GM19372 (cell line): ENCODE results near the gene SERPINB13.

Experiments
- ATAC-seq: cut with Tn5 transposase; IDR thresholded peaks from one replicate; pipeline ENCODE4 v1.9.1; 2021; ENCODE audit warnings: mild to moderate bottlenecking, low read depth, moderate library complexity; ENCODE audit not compliant: unreplicated experiment

The SERPINB13 gene, protein sequence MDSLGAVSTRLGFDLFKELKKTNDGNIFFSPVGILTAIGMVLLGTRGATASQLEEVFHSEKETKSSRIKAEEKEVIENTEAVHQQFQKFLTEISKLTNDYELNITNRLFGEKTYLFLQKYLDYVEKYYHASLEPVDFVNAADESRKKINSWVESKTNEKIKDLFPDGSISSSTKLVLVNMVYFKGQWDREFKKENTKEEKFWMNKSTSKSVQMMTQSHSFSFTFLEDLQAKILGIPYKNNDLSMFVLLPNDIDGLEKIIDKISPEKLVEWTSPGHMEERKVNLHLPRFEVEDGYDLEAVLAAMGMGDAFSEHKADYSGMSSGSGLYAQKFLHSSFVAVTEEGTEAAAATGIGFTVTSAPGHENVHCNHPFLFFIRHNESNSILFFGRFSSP

DNA sequence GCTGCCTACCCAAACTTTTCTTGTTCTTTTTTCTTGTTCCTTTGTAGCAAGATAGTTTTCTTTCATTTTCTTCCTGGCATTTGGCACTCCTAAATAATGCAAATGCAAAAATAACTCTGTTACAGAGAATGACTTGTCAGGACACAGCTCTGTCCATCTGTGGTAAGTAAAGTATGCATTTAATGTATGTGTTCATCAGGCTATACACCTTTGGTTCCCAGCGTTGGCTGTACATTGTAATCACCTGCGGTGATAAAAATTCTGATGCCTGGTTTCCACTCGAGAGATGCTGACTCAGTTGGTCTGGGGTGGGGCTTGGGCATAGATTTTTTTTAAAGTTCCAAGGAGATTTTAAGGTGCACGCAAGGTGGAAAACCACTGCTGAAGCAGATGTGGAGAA is at the start of gene SERPINB13:
Gene SERPINB13 (plus strand): TSS at position 378 of the 400 bp plus-strand sequence. CDS start 1,325 bp downstream, outside the sequence.
- ATAC-seq, result no peak

DNA sequence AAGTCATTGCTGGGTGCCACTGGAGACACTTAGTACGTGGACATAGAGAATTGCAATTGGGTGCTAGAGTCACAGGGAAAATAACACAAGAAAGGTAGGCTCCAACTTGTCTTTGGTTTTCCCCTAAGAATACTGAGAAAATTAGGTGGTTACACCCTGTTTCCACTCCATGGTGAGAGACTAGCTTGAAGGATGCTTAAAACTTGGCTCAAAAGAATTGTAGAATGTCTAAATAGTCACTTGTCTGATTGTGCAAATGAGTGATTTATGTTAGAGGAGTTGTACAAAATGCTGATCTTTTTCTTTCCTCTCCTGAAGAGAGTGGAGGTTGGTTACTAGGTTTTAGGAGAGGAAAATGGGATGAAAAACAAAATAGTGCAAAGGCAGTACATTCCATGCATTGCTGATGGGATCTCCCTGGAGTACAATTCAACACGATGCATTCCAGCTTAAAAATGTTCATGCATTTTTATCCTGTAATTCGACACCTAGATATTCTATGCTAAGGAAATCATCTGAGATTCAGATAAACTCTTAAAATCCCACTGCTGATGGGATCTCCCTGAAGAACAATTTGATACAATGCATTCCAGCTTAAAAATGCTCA is 47.1 kb upstream of the SERPINB13 start:
- no peak for ATAC-seq

DNA sequence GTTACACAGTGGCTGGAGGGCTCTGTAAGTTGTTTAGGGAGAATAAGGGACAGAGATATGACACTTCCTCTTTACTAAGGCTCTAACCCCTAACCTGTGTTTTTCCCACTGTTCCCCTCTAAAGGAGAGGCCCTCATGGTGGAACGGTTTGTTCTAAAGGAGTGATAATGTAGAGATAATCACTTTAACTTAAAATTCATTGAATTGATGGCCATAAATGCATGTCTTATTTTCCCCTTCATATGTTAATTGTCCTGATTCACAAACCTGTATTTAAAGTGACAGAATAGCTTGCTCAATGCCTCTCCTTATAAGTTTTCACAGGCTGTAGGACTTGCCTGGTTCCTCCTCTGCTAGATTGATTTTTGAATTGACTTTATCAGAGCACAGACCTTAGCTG is 45.1 kb upstream of the SERPINB13 start, which contains the start of gene SERPINB12:
Gene SERPINB12 (plus strand): TSS at position 301 of the 400 bp plus-strand sequence. CDS start 13,791 bp downstream, outside the sequence.
- no peak for ATAC-seq

DNA sequence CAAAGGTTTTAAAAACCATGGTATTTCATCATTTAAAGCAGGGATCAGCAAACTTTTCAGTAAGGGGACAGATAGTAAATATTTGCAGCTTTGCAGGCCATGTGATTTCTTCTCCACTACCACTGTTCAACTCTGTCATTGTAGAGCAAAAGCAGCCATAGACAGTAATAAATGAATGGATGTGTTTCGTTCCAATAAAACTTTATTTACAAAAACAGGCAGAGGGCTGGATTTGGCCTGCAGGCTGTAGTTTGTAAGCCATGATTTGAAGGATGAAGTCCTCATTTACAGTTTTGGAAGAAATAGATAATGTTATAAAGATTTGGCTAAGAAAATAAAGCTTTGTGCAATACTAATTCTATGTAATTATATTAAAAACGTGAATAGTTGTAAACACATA is 43.1 kb upstream of the SERPINB13 start:
- ATAC-seq, result no peak

DNA sequence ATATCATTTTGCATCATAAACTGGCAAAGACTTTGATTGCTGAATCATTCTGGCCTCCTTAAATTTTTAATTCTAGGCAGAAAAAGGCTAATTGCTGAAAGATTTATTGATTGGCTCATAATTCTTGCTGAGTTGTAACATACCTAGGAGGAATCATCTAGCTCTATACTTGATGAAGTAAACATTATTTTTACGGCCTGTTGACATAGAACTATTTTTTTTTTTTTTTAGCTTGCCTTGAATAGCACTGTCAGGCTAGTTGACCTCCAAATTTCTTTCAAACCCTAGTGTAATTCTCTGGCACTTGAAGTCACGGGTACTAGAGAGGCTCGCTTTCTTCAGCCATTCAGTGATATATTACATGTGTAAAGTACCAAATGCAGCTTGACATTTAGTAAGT is 42.1 kb upstream of the SERPINB13 start:
- ATAC-seq, result no peak

DNA sequence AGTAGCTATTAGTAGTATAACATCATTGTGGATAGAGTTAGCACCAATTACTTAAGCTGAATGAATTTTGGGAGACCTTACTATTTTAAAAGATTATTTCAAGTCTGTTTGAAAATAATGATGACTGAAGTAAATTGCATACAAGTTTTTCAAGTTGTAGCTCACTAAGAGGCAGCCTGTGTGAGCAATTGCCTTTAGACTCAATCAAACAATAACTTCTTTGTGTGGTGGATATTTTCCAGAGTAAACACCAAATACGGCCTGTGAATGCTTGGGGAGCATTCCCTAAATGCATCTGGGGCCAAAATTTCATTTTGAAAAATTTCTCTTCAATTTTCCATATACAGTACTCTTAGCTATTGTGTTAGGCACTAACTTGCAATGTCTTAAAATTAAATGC is 37.1 kb upstream of the SERPINB13 start:
- no peak for ATAC-seq

DNA sequence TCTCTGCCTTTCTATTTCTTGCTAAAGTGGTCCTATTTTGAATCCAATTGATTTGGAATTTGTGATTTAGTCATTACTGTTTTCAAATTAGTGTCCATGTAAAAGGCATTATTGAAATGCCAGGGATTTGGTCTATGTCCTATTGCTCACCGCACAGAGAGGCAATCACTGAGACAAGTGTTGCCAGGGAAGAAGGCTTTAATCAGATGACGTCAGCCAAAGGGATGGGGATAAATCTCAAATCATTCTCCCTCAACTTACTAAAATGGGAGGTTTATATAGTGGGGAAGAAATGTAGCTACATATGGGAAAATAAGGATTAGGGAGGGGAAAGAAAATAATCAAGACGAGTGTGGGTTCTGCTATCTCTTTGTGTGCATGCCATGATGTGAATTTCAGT is 35.4 kb upstream of the SERPINB13 start:
- no peak for ATAC-seq

DNA sequence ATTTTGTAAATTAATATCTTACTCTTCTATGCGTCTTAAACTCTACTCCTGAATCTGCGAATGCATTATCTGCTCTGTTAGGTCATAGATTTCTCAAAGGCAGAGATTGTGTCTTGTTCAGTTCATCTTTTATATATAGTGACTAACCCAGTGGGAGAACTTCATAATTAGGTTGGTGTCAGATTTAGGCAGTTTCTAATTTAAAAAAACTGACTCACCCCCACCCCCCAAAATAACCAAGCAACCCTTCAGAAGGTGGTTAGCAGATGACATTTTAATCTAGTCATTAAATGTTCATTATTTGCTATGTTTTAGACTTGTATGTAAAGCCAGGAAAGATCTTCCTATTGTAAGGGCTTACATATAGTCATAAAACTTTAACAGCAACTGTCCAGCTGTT is 34.6 kb upstream of the SERPINB13 start:
- no peak for ATAC-seq

DNA sequence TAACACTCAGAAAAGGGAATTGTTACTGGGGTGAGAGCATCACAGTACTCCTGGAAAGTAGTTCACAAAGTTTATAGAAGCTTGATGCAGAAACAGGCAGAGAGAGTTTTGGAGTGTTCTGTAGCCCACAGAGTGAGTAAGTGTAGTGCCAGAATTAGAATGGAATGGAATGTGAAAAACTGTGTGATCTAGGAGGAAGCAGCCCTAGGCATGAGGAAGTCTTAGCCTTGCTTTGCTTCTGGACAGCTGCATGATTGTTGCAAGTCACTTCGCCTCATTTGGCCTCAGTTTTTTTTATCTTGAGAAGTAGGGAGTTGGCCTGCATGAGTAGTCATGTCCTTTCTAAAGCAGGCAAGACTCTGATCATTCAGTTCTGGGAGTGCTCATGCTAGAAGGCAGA is 34.1 kb upstream of the SERPINB13 start:
- ATAC-seq, result no peak

DNA sequence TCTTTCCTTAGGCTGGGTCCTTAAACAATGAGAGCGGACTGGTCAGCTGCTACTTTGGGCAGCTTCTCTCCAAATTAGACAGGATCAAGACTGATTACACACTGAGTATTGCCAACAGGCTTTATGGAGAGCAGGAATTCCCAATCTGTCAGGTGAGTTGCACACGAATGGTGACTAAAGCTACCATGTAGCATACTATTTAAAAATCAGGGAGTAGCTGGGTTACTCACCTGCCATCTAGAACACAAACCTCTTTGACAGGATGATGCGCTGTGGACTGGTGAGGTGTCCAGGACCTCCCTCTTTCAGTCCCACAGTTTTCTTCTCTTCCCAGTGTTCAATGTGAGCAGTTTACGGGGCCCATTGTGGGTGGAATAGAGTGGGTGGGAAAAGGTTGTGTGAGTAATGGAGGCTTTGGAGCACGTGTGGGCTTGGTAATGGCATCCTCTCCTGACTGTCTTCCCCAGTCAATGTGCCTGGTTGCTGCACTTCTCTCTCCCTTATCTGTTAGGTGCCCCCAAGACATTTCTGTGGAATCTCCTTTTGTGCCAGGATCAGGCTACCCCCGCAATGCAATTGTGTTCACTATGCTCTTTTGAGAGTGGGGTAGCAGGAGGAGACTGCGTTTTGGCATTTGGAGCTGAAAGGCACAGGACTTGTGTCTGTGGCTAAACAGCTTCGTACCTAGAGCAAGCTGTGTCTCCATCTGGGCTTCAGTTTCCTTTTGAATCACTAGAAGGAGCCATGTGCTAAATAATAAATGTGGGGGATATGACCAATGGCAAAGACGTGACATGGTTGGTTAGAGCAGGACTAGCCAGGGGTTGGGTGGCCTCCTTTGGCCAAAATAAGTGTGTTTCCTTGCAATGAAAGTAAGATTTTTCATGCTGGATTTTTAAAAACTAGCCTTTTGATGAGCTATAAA is 27.3 kb upstream of the SERPINB13 start:
- no peak for ATAC-seq

DNA sequence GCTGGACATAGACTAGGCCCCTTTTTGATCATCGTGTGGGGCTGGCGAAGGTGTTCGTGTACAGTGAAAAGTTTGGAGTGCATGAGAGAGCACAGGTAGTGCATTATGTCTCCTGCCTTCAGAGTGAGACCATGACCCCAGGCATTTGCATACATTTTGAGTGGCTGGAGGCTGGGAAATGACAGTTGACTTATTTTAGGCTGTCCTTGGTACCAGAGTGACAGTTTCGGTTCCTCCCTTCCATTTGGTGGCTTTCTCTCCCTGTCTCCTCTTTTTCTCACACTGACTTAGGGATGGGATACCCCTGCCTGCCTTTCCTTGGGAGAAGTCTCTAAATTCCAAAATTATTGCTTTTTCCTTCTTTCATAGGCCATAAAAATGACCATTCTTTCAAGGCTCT is 24.9 kb upstream of the SERPINB13 start:
- peak; percentile 64 for ATAC-seq

DNA sequence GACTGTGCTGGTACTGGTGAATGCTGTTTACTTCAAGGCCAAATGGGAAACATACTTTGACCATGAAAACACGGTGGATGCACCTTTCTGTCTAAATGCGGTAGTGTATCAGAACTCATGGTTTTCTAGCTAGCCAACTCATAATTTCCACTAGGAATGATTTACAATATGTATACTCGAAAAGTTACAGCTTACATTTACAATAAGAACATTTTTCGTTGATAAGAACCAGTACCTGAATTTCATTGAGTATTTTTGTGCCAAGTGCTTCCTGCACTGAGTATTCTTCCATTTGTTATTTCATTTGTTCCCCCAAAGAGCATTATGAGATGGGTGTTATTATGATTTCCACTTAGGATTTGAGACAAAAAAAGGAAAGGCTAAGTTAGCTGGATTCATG is 23.1 kb upstream of the SERPINB13 start:
- ATAC-seq, result no peak

DNA sequence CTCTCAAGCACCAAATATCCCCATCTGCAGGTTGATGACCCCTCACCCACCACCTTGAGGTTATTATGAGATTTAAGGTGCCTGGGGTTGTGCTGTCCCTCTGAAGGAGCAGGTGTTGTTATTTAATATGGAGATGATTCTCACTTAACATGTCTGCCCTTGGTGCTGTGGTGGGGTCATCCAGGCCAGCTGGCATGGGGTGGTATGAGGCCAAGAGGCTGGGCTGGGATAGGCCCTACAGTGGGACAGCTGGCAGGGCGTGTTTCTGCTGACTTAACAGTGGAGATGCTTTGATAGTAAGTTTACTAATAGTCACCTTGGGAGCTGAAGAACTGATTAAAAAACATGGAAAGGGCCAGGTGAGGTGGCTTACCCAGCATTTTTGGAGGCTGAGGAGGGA is 22.6 kb upstream of the SERPINB13 start:
- ATAC-seq, result no peak

DNA sequence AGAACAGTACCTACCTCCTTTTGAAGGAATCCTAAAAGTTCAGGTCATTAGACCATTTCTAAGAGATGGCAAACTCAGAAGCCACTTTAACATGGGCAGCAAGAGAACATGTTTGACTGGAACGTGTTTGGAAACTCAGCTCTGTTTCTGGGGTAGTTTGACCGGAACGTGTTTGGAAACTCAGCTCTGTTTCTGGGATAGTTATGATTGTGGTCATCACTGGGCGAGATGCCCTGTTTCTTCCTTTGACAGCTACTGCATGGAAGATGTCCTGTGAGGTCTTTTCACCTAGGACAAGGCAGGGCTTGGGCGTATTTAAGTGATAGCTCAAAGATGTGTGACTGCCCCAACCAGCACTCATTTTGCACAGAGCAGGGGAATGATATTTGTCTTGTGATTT is 19.9 kb upstream of the SERPINB13 start:
- ATAC-seq, result no peak

DNA sequence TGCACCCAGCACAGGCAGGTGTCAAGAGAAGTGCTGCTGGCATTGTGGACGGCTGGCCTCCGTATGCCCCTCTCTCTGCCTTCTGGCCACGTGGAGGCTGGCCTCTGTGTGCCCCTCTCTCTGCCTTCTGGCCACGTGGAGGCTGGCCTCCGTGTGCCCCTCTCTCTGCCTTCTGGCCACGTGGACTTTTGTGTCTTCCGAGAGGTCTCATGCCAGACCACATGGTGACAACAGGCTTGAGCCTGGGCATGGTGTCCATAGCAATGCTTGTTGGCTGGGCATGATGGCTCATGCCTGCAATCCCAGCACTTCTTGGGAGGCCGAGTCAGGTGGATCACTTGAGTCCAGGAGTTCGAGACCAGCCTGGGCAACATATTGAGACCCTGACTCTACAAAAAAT is 19.3 kb upstream of the SERPINB13 start:
- ATAC-seq, result no peak

DNA sequence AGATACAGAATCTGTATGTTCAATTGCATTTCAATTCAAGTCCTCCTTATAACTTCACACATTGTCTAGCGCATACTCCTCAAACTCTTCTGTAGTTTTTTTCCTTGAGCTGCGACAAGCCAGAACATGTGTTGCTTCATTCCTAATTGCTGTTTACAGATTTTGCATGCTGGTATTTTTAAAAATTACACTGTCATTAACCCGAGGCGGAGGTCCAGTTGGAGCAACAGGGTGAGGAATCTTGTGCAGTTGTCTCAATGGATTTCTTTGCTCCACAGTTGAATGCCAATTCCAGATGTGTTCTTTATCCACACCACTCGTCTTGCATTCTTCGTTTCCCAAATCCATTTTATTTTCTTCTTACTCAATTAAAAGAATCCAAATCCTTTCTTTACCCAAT is 16.4 kb upstream of the SERPINB13 start:
- no peak for ATAC-seq

DNA sequence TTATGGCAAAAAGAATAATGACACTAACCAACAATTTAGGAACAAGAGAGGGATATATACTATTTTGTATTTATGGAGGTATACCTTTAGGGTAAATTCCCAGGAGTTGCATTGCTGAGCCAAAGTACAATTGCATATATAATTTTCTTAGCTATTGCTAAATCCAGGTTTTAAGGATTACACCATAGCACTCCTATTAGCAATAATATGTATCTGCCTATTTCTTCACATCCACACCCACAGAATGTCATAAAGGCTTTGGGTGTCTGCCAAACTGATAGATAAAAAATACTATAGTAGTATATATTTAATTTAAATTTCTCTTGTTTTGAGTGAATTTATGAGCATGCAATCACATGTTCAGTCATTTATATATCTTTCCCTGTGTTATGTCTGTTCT is 11.5 kb upstream of the SERPINB13 start:
- ATAC-seq, result no peak

DNA sequence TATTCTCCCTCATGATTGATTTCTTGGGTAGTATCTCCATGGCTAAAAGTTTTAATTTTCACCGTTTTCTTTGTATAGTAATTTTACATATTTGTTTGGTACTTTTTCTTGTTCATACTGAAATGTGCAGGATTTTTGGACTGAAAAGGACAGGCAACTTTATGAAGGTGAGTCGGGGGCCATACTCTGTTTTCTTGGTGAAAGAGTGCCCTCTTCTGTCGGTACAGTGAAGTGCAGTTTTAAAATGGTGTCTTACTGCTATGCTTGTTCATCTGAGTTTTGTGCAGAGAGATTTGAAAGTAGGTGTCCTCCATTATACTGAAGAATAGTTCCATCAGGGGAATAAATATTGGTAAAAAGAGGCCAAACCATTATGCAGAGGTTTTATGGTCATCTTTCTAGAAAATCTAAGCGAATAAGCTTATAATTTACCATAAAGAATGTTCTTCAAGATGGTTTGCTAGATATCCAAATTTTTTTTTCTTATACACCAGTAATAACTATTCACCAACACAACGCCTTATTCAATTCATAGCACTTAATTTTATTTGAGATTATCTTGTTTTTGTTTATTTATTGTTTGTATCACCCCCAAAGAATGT is 8.7 kb upstream of the SERPINB13 start:
- peak; percentile 61 for ATAC-seq

DNA sequence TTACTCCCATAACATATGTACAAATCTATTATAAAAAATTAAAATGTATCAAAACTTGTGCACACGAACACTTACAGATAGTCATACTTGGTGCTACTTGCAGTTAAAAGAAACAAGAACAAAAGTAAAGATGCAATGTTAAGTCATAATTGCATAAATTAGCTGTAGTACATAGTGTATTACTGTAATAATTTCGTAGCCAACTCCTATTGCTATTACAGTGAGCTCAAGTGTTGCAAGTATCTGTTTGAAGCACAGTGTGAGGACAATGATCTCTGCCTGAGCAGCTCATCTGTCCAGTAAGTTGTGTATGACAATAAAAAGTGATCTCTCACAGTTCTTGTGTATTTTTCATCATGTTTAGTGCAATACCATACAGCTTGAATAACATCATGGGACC is 7.5 kb upstream of the SERPINB13 start:
- no peak for ATAC-seq

DNA sequence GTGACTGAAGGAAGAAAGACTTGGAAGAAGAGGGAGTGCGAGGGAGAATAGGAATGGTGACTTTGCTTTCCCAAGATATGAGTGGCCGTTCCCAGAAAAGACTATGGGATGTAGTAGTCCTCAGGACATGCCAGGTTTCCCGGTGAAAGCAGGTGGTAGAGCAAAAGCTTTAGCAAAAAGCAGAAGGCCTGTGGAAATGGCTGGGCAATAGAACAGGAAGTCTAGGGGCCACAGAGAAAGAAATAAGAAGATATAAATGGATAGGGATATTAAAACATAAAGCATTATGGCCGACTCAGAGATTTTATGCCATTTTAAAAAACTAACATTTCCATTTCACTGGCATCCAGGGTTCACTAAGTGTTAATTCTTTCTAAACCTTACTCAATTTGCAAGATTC is 1.2 kb upstream of the SERPINB13 start:
- no peak for ATAC-seq

DNA sequence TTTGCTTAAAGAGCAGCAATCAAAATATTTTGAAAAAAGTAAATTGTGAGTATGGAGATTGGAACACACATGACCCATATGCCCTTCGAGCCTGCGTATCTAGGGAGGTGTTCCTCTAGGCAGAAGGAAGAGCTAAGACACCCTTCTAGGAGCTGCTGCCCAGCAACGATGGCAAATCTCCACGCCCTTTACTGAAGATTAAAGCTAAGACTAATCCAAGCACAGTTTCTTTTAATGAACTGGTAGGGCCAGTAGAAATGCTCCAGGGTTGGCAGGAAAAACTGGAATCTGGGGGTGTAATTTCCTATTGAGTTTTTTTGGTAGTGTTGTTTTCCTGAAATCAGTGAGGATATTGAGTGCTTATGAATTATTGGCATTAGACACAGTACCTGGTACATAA is 712 bp upstream of the SERPINB13 start:
- no peak for ATAC-seq
